K562 (cell line): ENCODE results near the gene NEK1. TPM values are rescaled to one million over a fixed set of nuclear protein-coding genes. Genes with fewer than 3 reads are reported as not detected.

Experiments
- ATAC-seq: fragments of 200-7000 bp; cut with Tn5 transposase; 3 replicates; pipeline ENCODE4 v1.9.1; 2020; ENCODE audit warnings: moderate library complexity
- BruUV-seq: library from RNA; stranded (reverse); fragments of 400-500 nt; replicated peaks from 2 replicates; lab custom pipeline; 2021; lab: Mats Ljungman, UMichigan
- CTCF ChIA-PET: fragments of 300-600 bp; formaldehyde crosslinking; extraction: SDS; loops from one replicate; lab custom pipeline; 2021; ENCODE audit warnings: low intra/inter-chr PET ratio; lab: Yijun Ruan, JAX
- POLR2A ChIA-PET: fragments of 300-600, 350-650 bp; sonication (Branson Sonifier 250); formaldehyde crosslinking; extraction: SDS; loops from one replicate; lab custom pipeline; 2021; ENCODE audit warnings: antibody characterized with exemption, inconsistent platforms; lab: Yijun Ruan, JAX
- DNase-seq, 4 experiments: peaks; one replicate each; pipeline versions ENCODE4 v3.0.0 to v3.0.0-alpha.2; 2011 to 2018; ENCODE audit warnings: low spot score in 3 of 4, mixed read lengths in 3 of 4; ENCODE audit errors: extremely low read depth in 1 of 4
- FAIRE-seq: peaks from 2 replicates; lab custom pipeline; 2011; peaks lifted over from hg19 to GRCh38; lab: Jason Lieb, UNC
- H2AFZ ChIP-seq: 2 replicates; pipeline ENCODE4 v1.6.0; 2011; ENCODE audit warnings: low read depth, low read length, control low read depth, inconsistent platforms
- H3K27ac ChIP-seq: fragments of 200-600 bp; 3 replicates; pipeline ENCODE4 v1.8.0; 2011; ENCODE audit warnings: low read depth, mild to moderate bottlenecking, control low read depth, inconsistent platforms, low read length, moderate library complexity, mixed read lengths; ENCODE audit errors: extremely low read depth
- H3K27me3 ChIP-seq, 2 experiments: fragments of 300-600 bp in 1 of 2; 2 replicates in 1 of 2; 3 replicates in 1 of 2; pipeline versions ENCODE4 v1.6.0 to v1.8.0; 2011; ENCODE audit warnings: inconsistent platforms in 2 of 2, low read length in 2 of 2, mild to moderate bottlenecking in 1 of 2, mixed read lengths in 1 of 2, moderate library complexity in 1 of 2; ENCODE audit not compliant: control insufficient read depth in 2 of 2, insufficient read depth in 2 of 2
- H3K36me3 ChIP-seq: fragments of 300-600 bp; 3 replicates; pipeline ENCODE4 v1.8.0; 2011; ENCODE audit warnings: mild to moderate bottlenecking, low read length, inconsistent platforms; ENCODE audit not compliant: control insufficient read depth, insufficient read depth
- H3K4me1 ChIP-seq, 2 experiments: fragments of 200-600 bp in 1 of 2; replicated peaks in 1 of 2; 2 replicates in 1 of 2; 3 replicates in 1 of 2; pipeline versions ENCODE4 v1.5.1 to v1.8.0; 2011; ENCODE audit warnings: inconsistent platforms in 2 of 2, low read length in 2 of 2, mild to moderate bottlenecking in 1 of 2, mixed read lengths in 1 of 2, moderate library complexity in 1 of 2; ENCODE audit not compliant: control insufficient read depth in 2 of 2, insufficient read depth in 2 of 2
- H3K4me2 ChIP-seq: 2 replicates; pipeline ENCODE4 v1.6.1; 2011; ENCODE audit warnings: low read length, control low read depth, inconsistent platforms, mixed read lengths; ENCODE audit not compliant: insufficient read depth
- H3K4me3 ChIP-seq: fragments of 200-600 bp; sonication (generic), shearing (Covaris generic); 2 replicates; pipeline ENCODE4 v1.5.1; 2016; ENCODE audit warnings: control low read depth, inconsistent platforms
- H3K79me2 ChIP-seq: fragments of 200-600 bp; 3 replicates; pipeline ENCODE4 v1.8.0; 2011; ENCODE audit warnings: low read length, inconsistent platforms; ENCODE audit not compliant: control insufficient read depth, insufficient read depth
- H3K9ac ChIP-seq, 2 experiments: 2 replicates each; pipeline versions ENCODE4 v1.6.0 to v1.6.1; 2011; ENCODE audit warnings: low read depth in 2 of 2, low read length in 2 of 2, control low read depth in 1 of 2, inconsistent platforms in 1 of 2, mild to moderate bottlenecking in 1 of 2, mixed read lengths in 1 of 2; ENCODE audit not compliant: insufficient read depth in 1 of 2
- H3K9me1 ChIP-seq: one replicate; pipeline ENCODE4 v1.6.0; 2011; ENCODE audit warnings: inconsistent platforms, mild to moderate bottlenecking, low read length, moderate library complexity; ENCODE audit not compliant: control insufficient read depth, insufficient read depth
- H3K9me3 ChIP-seq: replicated peaks from 2 replicates; pipeline ENCODE4 v1.5.1; 2011; ENCODE audit warnings: low read depth, low read length, inconsistent platforms; ENCODE audit not compliant: control insufficient read depth, insufficient read depth
- H4K20me1 ChIP-seq: replicated peaks from 2 replicates; pipeline ENCODE4 v1.6.1; 2011; ENCODE audit warnings: low read length, inconsistent platforms, mixed read lengths; ENCODE audit not compliant: control insufficient read depth, insufficient read depth
- CHD7 ChIP-seq: fragments of 200-600 bp; sonication (generic); IDR thresholded peaks from one replicate; pipeline ENCODE4 v1.6.1; 2012; ENCODE audit warnings: mild to moderate bottlenecking, low read depth, low read length, inconsistent platforms
- DEAF1 ChIP-seq: fragments of 450-650 bp; formaldehyde crosslinking; IDR thresholded peaks from 2 replicates; pipeline ENCODE4 v1.4.0; 2020; ENCODE audit warnings: mild to moderate bottlenecking, moderate library complexity
- GATAD2B ChIP-seq: fragments of 450-650 bp; IDR thresholded peaks from 2 replicates; pipeline ENCODE4 v1.6.1; 2017; ENCODE audit warnings: mild to moderate bottlenecking, borderline replicate concordance
- RAD21 ChIP-seq, 2 experiments: fragments of 250-450 bp in 1 of 2; fragments of 450-650 bp in 1 of 2; sonication (Bioruptor Pico) in 1 of 2; formaldehyde crosslinking in 1 of 2; IDR thresholded peaks in 1 of 2; conservative IDR thresholded peaks in 1 of 2; 2 replicates each; pipeline versions ENCODE4 v1.4.0 to v1.8.0; 2020 to 2022; ENCODE audit warnings: mild to moderate bottlenecking in 2 of 2, moderate library complexity in 1 of 2
- ZNF77 ChIP-seq: fragments of 250-450 bp; sonication (Bioruptor Pico); IDR thresholded peaks from 2 replicates; pipeline ENCODE4 v1.5.0; 2020
- WGBS: fragments of 100-300 bp; shearing (Covaris generic); methylation state at CpG from one replicate; pipeline ENCODE4 v1.1.6; 2016; ENCODE audit warnings: low coverage, mixed read lengths; ENCODE audit not compliant: insufficient coverage; ENCODE audit errors: missing lambda C conversion rate; 5-methylcytosine and 5-hydroxymethylcytosine counted together
- in situ Hi-C: fragments of 300-500 bp; cut with MboI; formaldehyde crosslinking; loops from 4 replicates; pipeline ENCODE4 v1.15.0; 2018; ENCODE audit warnings: inconsistent platforms, mixed read lengths
- intact Hi-C: fragments of 100-400 bp; cut with micrococcal nuclease; formaldehyde crosslinking; loops from 2 replicates; pipeline ENCODE4 v1.14.2; 2022
- polyA plus RNA-seq, 8 experiments: library from polyadenylated mRNA; depleted of rRNA in 4 of 8; stranded (reverse) in 5 of 8; unstranded in 3 of 8; fragments of >200 nt; fragmentation: Nextera tagmentation in 2 of 8; fragmentation: Illumina TruSeq in 1 of 8; extraction: Ambion mirVana in 2 of 8; extraction: Trizol in 1 of 8; gene quantifications; 2 replicates each; pipeline versions ENCODE4 v1.2.1 to v1.2.3, GENCODE V29; 2011 to 2014; ENCODE audit warnings: inconsistent platforms in 1 of 8, missing spikeins in 1 of 8
- total RNA-seq, 7 experiments: library from RNA; depleted of rRNA in 6 of 7; stranded (reverse); fragments of >200 nt in 6 of 7; fragmentation: Illumina TruSeq in 2 of 7; extraction: Trizol in 2 of 7; gene quantifications; 2 replicates each; pipeline versions ENCODE4 v1.2.1 to v1.2.3, GENCODE V29; 2011 to 2021; ENCODE audit warnings: low replicate concordance in 1 of 7

NEK1 gene
- total and polyA plus RNA-seq, 9 of the 15 experiments (the other 6 are each of a cell fraction or from before 2014, with no cell fraction given), result 6.2 to 15.7 (median 10.3) TPM

DNA sequence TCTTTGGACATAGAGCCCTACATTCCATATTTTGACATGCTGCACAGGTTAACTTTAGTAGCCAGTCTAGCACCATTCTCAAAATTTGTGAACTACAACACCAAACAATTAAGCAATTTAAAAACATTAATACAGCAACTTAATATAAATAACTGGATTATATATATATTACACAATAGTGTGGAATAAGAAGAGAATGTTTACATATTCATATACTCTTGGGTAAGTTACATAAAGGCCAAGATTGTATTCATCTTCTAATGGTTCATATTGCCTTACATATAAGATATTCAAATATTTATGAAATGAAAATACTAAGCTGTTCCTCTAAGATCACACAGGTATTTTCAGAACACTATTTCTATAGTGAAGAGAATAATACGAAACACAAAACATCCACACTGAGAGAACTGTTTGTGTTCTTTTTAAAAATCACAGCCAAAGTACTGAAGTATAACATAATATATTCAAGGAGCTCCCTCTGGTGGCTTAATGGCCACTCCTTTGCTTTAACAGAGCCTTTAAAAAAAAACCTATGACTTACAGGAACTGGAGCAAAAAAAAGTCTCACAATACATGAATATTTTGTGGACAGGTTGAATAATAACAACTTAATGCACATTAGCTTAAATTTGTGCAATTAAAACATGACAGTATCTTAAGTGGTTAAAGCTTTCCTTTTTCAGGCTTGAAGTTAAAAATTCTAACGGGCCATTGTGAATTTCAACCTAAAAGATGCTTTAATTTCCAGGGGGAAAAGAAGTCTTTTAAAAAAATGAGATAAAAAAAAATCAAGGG, 46.2 kb downstream of the NEK1 start:
- Histone ChIP-seq H4K20me1 (no peaks in the 10 kb centered on the region), H3K27ac (no peak overlapping the region), H3K4me1 (no peaks in the 10 kb centered on the region), H3K9me1 (no peaks in the 10 kb centered on the region), H3K79me2 (no peaks in the 10 kb centered on the region), H3K36me3 (peaks cover 6% of the 10 kb centered on the region; the same call in 2 of the 3 replicates), H2AFZ (no peak overlapping the region), H3K4me2 (no peak overlapping the region), H3K27me3 (no peaks in the 10 kb centered on the region), H3K9me3 (no peaks in the 10 kb centered on the region), H3K4me3 (no peak overlapping the region), H3K9ac (no peak overlapping the region)
- WGBS, result 58% methylated on average over 2 of the region's 2 CpGs
- in situ Hi-C loops, result no loop called here
- ChIA-PET CTCF (interaction anchor here (0.7 to 1.4 kb wide), 2 partner anchors 542 to 571 kb away, joined by 3 to 7 read pairs; no protein-coding TSS in a partner anchor), POLR2A (no interaction called here)
- ATAC-seq, result peak; percentile 89
- intact Hi-C loops, result loop anchor here (1.0 to 10.0 kb wide), 3 partner anchors 199 to 643 kb away; no protein-coding TSS in a partner anchor
- FAIRE-seq, result peak; percentile 48
- BruUV-seq, result no TSS peak
- DNase-seq, result peak; percentile 18 to 52 (median 21)
- TF ChIP-seq ZNF77 (no peak), DEAF1 (0 out of 2 replicates have a peak, but pooled peaks have one; percentile 38), GATAD2B (no peak), RAD21 (CRISPR knock-in tag; conservative IDR thresholded peaks at IDR 0.05 in 1 of 2, IDR thresholded peaks at IDR 0.05 in 1 of 2) (peak; percentile 56 to 58), CHD7 (no peak)
